Measurements from ENCODE around the gene LRRC36.
"Not testable (repeated sequence)": the region's sequence is repeated elsewhere in the genome, so short reads cannot be mapped to it uniquely, and the experiment has no call there.

GRCh38 chr16:67376012-67376411 lies 49.4 kb downstream of the LRRC36 start:
- not testable (repeated sequence) for TF ChIP-seq EZH2 (IDR thresholded peaks at IDR 0.05; ENCODE audit: low read depth, unreplicated experiment); EZH2phosphoT487 (IDR thresholded peaks at IDR 0.05; ENCODE audit: unreplicated experiment); POLR2AphosphoS5 (IDR thresholded peaks at IDR 0.05; ENCODE audit: low read depth); REST (IDR thresholded peaks at IDR 0.05; ENCODE audit: unreplicated experiment); CTCF (conservative IDR thresholded peaks at IDR 0.05; ENCODE audit: low read depth in 2 of 2); CREB1 (CRISPR knock-in tag; IDR thresholded peaks at IDR 0.05; ENCODE audit: low read depth); ETS1 (IDR thresholded peaks at IDR 0.05)
